Keratinocyte (primary cell): ENCODE measurements around the gene B3GAT1. TPM values are rescaled to one million over a fixed set of nuclear protein-coding genes. Genes with fewer than 3 reads are reported as not detected.

Experiments used
- DNase-seq: peaks from one replicate; pipeline ENCODE4 v3.0.0-alpha.2; 2011; ENCODE audit warnings: low read depth, missing footprints, low spot score
- FAIRE-seq: peaks from 2 replicates; lab custom pipeline; 2011; peaks lifted over from hg19 to GRCh38; lab: Jason Lieb, UNC
- H2AFZ ChIP-seq: 2 replicates; pipeline ENCODE4 v1.6.0; 2012; ENCODE audit warnings: low read length, control low read depth, inconsistent platforms; ENCODE audit not compliant: control insufficient read depth
- H3K27ac ChIP-seq: 2 replicates; pipeline ENCODE4 v1.5.1; 2011; ENCODE audit warnings: low read length; ENCODE audit not compliant: control insufficient read depth, insufficient read depth
- H3K27me3 ChIP-seq: 3 replicates; pipeline ENCODE4 v1.6.0; 2011; ENCODE audit warnings: low read length; ENCODE audit not compliant: control insufficient read depth, insufficient read depth; ENCODE audit errors: extremely low read depth
- H3K36me3 ChIP-seq, 2 experiments: 2 replicates in 1 of 2; 3 replicates in 1 of 2; pipeline ENCODE4 v1.5.1; 2011; ENCODE audit warnings: low read length in 2 of 2, mild to moderate bottlenecking in 1 of 2; ENCODE audit not compliant: control insufficient read depth in 2 of 2, insufficient read depth in 2 of 2; ENCODE audit errors: extremely low read depth in 1 of 2
- H3K4me1 ChIP-seq: 3 replicates; pipeline ENCODE4 v1.5.1; 2011; ENCODE audit warnings: low read length; ENCODE audit not compliant: control insufficient read depth, insufficient read depth; ENCODE audit errors: extremely low read depth
- H3K4me2 ChIP-seq: 3 replicates; pipeline ENCODE4 v1.6.0; 2011; ENCODE audit warnings: low read depth, low read length; ENCODE audit not compliant: control insufficient read depth, insufficient read depth; ENCODE audit errors: extremely low read depth
- H3K4me3 ChIP-seq, 3 experiments: fragments of 200-600 bp in 1 of 3; sonication (generic) in 1 of 3; 2 replicates in 2 of 3; 3 replicates in 1 of 3; pipeline ENCODE4 v1.5.1; 2011 to 2016; ENCODE audit warnings: low read length in 3 of 3, mild to moderate bottlenecking in 3 of 3, control low read depth in 2 of 3, inconsistent platforms in 1 of 3, low read depth in 1 of 3, mixed read lengths in 1 of 3, mixed run types in 1 of 3, moderate library complexity in 1 of 3; ENCODE audit not compliant: control insufficient read depth in 2 of 3, insufficient read depth in 2 of 3; ENCODE audit errors: extremely low read depth in 1 of 3
- H3K79me2 ChIP-seq: 2 replicates; pipeline ENCODE4 v1.6.0; 2012; ENCODE audit warnings: low read length; ENCODE audit not compliant: control insufficient read depth, insufficient read depth
- H3K9ac ChIP-seq: 3 replicates; pipeline ENCODE4 v1.6.0; 2011; ENCODE audit warnings: low read length; ENCODE audit not compliant: control insufficient read depth, insufficient read depth; ENCODE audit errors: extremely low read depth
- H3K9me1 ChIP-seq: 3 replicates; pipeline ENCODE4 v1.6.0; 2011; ENCODE audit warnings: low read length; ENCODE audit not compliant: control insufficient read depth, insufficient read depth; ENCODE audit errors: extremely low read depth
- H3K9me3 ChIP-seq: 2 replicates; pipeline ENCODE4 v1.5.1; 2012; ENCODE audit warnings: low read depth, low read length; ENCODE audit not compliant: control insufficient read depth
- H4K20me1 ChIP-seq: 3 replicates; pipeline ENCODE4 v1.6.0; 2011; ENCODE audit warnings: low read length; ENCODE audit not compliant: control insufficient read depth, insufficient read depth; ENCODE audit errors: extremely low read depth
- CTCF ChIP-seq, 3 experiments: IDR thresholded peaks in 1 of 3; conservative IDR thresholded peaks in 1 of 3; optimal IDR thresholded peaks in 1 of 3; 2 replicates in 2 of 3; 3 replicates in 1 of 3; pipeline versions ENCODE3 to v1.5.1; 2011; ENCODE audit warnings: low read length in 3 of 3, mild to moderate bottlenecking in 3 of 3, moderate library complexity in 2 of 3, control low read depth in 1 of 3, inconsistent platforms in 1 of 3; ENCODE audit not compliant: insufficient read depth in 2 of 3; ENCODE audit errors: extremely low read depth in 1 of 3
- EZH2 ChIP-seq: IDR thresholded peaks from one replicate; pipeline ENCODE4 v1.6.1; 2012; ENCODE audit warnings: inconsistent platforms, mild to moderate bottlenecking, low read length, moderate library complexity
- dilution Hi-C: fragments of 300-500 bp; cut with MboI; formaldehyde crosslinking; loops from one replicate; pipeline ENCODE4 v1.7.0; 2020; ENCODE audit warnings: low sequenced_read_pairs; ENCODE audit not compliant: extremely low pct_ligation_motif_present
- polyA plus RNA-seq, 5 experiments: library from polyadenylated mRNA; depleted of rRNA in 3 of 5; stranded (reverse) in 3 of 5; stranded (forward) in 1 of 5; unstranded in 1 of 5; fragments of >200 nt; gene quantifications; 1 replicate in 1 of 5; 2 replicates in 3 of 5; 3 replicates in 1 of 5; pipeline versions ENCODE4 v1.2.1 to v1.2.3, GENCODE V29; 2011 to 2012; ENCODE audit warnings: missing spikeins in 2 of 5, low read depth in 1 of 5, low replicate concordance in 1 of 5

B3GAT1 gene
- polyA plus RNA-seq, 1 donor (not counting 4 experiments of a cell fraction or from before 2014, with no cell fraction given): 0.04 TPM

- H3K27me3 ChIP-seq: peaks cover 67% of the 10 kb centered on the region
- H3K4me3 ChIP-seq: no peak overlapping the region
- H2AFZ ChIP-seq: no peak overlapping the region
- H3K4me1 ChIP-seq: peaks cover 8% of the 10 kb centered on the region
- dilution Hi-C loops: no loop called here
- no peaks in the 10 kb centered on the region for H3K79me2 ChIP-seq
- H3K36me3 ChIP-seq: no peaks in the 10 kb centered on the region
- no peaks in the 10 kb centered on the region for H3K9me3 ChIP-seq
- TF ChIP-seq EZH2 (no peak), CTCF (optimal IDR thresholded peaks at IDR 0.05 in 1 of 3, IDR thresholded peaks at IDR 0.05 in 1 of 3, conservative IDR thresholded peaks at IDR 0.05 in 1 of 3; ENCODE audit: extremely low read depth in 1 of 3, insufficient read depth in 2 of 3, low read length in 3 of 3) (no peak)
- H3K4me2 ChIP-seq: no peak overlapping the region
- DNase-seq (no peak), FAIRE-seq (no peak)
- H3K27ac ChIP-seq: no peak overlapping the region
- H3K9ac ChIP-seq: no peak overlapping the region
- H3K9me1 ChIP-seq: no peaks in the 10 kb centered on the region
- no peaks in the 10 kb centered on the region for H4K20me1 ChIP-seq
Measured at GRCh38 chr11:134410766-134411165, 1.3 kb downstream of the B3GAT1 start.

DNA sequence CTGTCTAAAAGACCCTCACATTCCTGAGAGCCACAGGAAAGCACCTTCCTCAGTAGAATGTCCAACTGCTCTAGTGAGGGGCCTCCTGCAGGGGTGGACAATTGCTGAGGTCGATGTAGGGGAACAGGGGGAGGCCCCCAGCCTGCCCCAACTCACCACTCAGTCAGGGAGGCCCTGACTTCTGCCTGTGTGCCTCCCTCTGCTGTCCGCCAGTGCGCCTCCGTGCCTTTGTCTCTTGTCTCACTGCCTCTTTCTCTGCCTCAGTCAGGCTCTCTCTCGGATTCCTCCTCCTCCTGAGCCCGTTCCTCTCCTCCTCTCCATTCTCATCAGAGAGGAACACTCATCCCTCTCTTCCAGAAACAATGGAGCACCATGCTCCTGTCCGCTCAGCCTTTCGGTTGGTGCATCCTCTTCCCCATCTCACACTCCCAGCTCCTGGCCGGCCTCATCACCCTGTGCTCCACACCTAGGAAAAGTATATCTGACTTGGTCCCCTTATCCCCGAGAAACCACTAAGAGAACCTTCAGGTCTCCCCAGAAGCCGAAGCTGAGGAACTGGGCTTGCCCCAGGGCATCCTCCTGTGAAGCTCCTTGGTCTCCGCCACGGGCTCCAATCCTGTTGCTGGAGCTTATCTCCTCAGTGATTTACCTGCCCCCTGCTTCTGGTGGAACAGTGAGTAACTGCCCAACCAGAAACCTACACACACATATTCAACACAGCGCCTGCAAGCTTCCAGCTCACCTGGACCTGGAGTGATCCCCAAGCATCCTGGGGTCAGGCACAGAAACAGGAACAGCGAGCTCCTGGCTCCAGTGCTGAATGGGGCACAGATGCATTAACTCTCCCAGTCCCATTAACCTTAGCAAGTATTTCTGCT is 2.3 kb downstream of the B3GAT1 start:
- Histone ChIP-seq H4K20me1 (no peaks in the 10 kb centered on the region), H3K4me1 (peaks cover 9% of the 10 kb centered on the region), H3K36me3 (no peaks in the 10 kb centered on the region), H3K4me3 (no peak overlapping the region), H3K4me2 (no peak overlapping the region), H3K27me3 (peaks cover 58% of the 10 kb centered on the region), H3K9me3 (no peaks in the 10 kb centered on the region), H3K79me2 (no peaks in the 10 kb centered on the region), H3K27ac (no peak overlapping the region), H2AFZ (no peak overlapping the region), H3K9me1 (no peaks in the 10 kb centered on the region), H3K9ac (no peak overlapping the region)
- dilution Hi-C loops: no loop called here
- FAIRE-seq: no peak
- DNase-seq: no peak
- TF ChIP-seq EZH2: no peak
- TF ChIP-seq CTCF (optimal IDR thresholded peaks at IDR 0.05 in 1 of 3, IDR thresholded peaks at IDR 0.05 in 1 of 3, conservative IDR thresholded peaks at IDR 0.05 in 1 of 3; ENCODE audit: extremely low read depth in 1 of 3, insufficient read depth in 2 of 3, low read length in 3 of 3): no peak
